UCSD-AML1 (cell line): ENCODE results near the gene ANO4.
"Not testable (repeated sequence)": the region's sequence is repeated elsewhere in the genome, so short reads cannot be mapped to it uniquely, and the experiment has no call there.

Experiments
- DNase-seq: peaks from one replicate; lab custom pipeline; 2025; ENCODE audit not compliant: unreplicated experiment; lab: John Stamatoyannopoulos, UW

Gene ANO4

DNA sequence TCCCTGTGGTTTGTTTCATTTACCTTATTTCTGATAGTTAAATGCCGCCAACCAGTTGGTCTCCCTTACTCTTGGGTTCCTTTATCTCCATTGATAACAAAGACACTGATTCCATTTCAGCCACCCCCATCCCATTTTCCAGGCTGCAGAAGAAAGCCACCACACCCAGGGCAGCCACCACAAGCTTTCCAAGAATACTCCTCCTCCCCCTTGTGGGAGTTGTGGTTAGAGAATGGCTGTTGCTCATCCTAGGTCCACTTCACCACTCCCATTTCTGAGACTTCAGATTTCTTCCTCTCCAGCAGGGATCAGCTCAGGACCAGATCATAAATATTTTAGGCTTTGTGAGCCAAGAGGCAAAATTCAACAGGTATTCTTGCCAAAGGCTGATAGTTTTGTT, 73.9 kb downstream of the ANO4 start:
- DNase-seq: no peak

DNA sequence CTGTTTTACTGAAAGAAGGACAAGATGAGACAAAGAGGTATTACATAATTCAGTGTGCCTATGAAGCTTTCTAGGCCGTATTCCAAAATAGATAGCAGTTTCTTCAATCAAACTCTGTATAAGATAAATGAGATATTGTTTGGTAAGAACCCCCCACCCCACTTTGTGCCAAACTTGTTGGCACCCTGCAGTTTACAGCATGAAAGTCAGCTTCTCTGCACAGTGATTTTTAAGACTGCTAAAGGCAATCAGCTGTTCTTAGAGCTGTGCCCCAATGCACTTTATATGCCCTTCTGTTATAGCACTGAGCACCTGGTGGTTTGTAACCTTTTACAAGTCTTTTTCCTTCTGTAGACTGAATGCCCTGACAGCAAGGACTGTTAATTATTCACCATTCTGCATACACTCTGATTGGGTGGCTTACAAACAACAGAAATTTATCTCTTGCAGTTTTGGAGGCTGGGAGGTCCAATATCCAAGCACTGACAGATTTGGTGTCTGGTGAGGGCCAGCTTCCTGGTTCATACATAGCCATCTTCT, 76.7 kb downstream of the ANO4 start:
- no peak for DNase-seq

DNA sequence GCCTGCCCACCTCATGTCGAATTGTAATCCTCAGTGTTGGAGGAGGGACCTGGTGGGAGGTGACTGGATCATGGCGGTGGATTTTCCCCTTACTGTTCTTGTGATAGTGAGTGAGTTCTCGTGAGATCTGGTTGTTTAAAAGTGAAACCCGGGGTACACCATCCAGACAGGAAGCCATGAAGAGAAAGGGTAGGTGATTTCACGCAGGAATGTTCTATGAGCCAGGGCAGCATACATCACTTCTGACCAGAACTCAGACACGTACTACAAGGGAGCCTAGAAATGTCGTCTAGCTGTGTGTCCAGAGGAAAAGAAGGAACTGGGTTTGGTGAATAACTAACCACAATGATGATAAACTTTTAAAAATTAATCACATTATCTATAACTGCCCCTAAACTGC, 80.6 kb downstream of the ANO4 start:
- DNase-seq: no peak

DNA sequence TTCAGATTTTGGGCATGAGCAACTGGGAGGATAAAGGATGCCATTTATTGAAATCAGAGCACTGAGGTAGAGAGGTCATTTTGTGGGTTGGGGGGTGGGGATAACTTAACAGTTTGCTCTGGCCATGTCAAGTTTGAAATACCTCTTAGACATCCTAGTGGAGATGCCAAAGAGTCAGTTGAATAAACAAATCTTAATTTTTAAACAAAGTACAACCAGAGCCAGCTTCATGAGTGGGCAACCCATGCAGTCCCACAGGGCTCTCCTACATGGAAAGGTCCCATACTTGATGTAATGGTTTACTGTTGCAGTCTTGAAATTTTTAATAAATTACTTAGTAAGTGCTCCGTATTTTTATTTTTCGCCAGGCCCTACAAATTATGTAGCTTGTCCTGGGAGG, 81.2 kb downstream of the ANO4 start:
- no peak for DNase-seq

DNA sequence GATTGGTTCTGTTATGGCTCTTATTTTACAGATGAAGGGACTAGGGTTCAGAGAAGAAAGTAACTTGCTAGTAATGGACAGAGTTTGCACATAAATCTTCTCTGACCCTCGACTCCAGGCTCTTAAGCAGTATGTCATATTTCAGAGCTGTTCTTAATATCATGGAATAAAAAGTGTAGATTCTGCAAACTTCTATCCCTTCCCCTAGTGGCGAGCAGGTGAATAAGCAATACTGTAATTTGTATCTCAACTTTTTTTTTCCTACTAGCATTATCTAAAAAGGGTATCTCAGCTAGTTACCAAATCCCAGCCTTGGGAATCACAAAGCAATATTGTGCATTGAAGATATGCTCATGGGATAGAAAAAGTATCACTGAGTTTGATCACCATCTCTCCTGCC, 83.2 kb downstream of the ANO4 start:
- DNase-seq: no peak

DNA sequence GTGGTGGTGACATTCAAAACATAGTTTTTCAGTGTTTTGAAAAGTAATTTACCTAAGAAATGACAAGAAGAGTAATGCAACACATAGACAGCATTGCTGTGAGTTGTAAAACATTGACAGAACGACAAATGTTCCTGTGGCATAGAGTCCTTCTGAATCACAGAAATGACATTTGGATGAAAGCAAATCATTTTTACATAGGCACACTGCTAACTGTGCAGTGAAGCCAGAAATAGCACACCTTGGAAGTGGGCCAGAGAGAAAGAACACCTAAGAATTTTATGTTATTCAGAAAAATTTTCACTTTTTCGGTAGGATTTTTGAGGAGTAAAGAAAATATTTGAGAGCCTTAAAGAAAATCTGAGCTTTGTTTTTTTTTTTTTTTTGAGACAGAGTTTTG, 100.6 kb downstream of the ANO4 start:
- no peak for DNase-seq

DNA sequence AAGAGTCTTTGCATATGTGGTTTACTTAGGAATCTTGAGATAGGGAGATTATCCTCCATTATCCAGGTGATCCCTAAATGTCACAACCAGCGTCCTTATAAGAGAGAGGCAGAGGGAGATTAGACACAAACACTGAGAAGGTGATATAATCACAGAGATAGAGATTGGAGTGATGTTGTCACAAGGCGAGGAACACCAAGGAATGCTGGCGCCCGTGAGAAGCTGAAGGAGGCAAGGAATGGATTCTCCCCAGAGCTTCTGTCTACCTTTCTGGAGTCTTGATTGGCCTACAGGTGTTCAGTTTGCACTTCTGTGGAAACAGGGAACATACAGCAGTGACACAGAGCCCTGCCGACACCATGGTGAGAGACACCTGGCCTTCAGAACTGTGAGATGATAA, 101.6 kb downstream of the ANO4 start:
- DNase-seq: no peak

DNA sequence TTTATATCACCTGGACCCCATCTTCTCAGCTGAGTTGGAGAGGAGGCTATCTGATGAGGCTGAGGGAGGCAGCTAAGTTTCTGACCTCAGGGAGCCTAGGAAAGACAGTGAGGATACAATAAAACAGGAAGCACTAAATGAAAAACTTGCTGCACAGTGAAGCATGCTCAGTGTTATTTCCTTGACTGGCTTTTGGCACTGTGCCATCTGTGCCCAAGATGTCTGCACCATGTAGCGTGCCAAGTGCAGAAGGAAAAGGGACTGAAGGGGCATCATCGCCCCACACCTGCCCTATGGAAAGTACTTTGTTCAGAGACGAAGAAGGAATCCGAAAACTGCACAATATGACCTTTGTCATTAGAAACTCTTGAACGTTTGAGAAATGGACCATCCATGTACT, 102.7 kb downstream of the ANO4 start:
- DNase-seq: no peak

DNA sequence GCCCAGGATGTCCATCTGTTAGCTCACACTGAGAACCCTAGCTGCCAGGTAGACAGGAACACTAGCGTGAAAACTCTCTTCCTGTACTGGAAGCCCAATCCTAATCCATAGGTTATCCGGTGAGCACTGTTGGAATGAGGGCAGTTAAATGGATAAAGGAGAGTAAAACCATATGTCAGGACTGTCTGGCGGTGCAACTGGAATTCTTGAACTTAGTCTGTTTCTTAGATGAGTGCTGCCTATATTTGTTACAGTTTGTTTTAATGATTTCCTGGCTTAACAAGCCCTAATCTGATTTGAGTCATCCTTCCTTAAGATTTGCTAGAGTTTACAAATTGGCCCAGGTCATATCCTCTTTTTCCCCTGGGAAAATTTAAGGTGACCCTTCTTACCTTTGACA, 104.7 kb downstream of the ANO4 start:
- no peak for DNase-seq

DNA sequence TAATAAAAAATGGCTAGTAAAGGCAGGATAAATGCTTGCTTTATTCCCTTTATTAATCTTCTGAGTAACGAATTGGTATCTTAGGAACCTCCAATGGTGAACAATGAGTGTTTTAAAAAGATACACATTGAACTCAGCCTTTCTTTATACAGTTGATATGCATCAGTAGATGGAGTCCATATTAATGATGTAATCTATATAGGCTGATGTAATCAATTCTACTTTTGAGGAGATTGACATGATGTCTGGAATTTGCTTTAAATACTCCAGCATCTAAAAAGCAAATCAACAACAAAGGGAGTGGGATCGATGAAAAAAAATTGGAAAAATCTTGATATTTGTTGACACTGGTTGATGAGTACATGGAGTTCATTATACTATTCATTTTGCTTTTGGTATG, 106.2 kb downstream of the ANO4 start:
- no peak for DNase-seq

DNA sequence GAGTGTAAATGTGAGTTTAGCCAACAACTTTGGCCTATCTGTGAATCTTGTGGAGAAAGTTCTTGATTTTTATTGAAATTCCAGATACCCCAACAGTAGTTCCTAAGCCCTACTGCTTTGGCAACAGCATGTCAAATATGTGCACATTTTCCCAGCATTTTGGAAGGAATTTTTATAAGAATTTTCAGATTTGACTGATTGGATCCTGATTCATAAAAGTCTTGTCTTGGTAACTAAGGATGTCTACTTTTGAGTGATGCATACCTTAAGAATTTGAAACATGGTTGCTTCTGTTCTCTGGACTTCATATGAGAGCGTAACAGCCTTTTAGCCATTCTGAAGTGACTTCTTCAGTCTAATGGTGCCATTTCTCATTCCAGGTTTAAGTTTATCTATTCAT, 106.7 kb downstream of the ANO4 start:
- DNase-seq: no peak

DNA sequence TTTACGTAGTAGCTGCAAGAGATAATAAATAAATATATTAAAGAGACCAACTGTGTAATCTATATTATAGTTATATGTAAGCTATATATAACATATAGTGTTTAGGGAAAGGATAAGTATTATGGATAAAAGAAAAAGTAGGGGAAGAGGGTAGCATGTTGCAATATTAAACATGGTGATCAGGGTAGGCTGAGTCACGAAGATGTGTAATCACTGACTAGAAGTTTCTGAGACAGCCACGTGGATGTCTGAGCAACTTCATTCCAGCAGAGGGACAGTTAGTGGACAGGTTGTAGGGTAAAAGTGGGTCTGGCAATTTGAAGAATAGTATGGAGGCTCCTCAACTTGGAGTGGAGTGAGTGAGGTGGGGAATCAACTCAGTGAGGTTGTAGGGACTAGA, 109.7 kb downstream of the ANO4 start:
- no peak for DNase-seq

DNA sequence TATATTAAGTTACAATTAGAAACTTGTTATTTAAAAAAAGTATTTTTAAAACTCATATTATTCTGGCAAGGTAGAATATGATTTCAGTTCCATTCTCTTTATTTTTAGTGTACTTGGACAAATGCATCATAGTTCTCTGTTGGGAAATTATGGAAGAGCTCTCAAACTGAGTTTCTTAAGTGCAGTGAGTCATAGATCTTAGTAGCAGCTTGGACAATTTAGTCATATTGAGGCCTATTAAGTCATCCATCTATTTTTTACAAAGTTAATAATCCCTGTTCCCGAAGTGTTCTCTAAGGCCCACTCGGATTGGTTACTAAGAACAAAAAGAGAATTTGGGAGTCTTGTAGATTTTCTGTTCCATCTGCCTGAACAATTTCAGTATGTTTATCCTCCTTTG, 113.9 kb downstream of the ANO4 start:
- no peak for DNase-seq

DNA sequence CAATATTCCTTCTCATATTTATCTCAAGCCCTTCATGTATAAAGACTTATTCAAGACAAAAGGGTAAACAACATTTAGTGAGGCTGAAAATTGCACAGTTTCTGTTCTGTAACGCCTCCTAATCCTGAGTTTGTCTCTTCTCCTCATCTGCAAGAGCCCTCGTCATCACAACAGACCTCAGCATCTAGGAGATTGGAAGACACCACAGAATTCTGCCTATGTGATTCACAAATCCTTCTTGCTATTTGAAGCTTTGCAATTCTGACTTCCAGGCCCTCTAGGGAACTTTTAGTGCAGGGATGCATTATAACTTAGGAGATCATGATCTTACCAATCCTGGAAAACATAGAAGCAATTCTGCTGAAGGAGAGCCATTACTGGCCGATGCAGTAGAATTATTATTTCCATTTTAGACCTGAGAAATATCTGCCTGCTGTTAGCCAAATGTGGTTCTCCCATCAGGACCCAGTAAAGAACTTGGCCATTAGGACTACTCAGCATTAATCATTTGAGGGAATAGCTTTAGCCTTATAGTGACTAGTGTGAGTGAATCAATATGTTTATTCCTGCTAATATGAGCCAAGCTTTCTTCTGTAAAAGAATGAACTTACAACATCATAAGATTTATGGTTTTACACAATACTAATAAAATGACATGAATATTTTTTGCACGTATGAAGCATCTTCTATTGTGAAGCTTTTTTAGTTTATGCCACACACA, 119.5 kb downstream of the ANO4 start:
- no peak for DNase-seq

DNA sequence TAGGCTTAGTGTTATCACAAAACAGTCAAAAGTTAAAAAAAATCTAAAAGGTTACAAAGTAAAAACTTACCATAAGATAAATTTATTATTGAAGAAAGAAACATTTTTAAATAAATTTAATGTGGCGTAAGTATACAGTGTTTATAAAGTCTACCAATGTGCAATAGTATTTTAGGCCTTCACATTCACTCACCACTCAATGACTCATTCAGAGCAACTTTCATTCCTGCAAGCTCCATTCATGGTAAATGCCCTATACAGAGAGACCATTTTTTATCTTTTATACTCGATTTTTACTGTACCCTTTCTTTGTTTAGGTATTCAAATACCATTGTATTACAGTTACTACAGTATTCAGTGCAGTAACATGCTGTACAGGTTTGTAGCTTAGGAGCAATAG, 124.5 kb downstream of the ANO4 start:
- no peak for DNase-seq

DNA sequence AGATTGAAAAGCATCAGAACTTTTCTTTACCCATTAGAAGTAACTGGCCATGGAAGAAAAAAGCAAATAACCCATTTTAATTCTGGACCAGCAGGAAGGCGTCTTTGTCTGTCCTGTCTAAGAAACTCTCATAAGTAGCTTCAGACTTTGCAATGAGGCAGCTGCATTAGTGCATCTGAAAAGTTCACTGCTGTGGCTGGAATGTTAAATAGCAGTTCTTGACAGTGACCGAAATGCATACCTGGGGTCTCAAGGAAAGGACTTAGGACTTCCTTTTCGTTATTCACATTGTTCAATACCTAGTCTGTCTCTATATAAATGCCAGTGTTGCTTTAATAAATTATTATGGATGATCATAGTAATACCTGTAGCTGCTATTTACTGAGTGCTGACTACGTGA, 125.9 kb downstream of the ANO4 start:
- DNase-seq: no peak

DNA sequence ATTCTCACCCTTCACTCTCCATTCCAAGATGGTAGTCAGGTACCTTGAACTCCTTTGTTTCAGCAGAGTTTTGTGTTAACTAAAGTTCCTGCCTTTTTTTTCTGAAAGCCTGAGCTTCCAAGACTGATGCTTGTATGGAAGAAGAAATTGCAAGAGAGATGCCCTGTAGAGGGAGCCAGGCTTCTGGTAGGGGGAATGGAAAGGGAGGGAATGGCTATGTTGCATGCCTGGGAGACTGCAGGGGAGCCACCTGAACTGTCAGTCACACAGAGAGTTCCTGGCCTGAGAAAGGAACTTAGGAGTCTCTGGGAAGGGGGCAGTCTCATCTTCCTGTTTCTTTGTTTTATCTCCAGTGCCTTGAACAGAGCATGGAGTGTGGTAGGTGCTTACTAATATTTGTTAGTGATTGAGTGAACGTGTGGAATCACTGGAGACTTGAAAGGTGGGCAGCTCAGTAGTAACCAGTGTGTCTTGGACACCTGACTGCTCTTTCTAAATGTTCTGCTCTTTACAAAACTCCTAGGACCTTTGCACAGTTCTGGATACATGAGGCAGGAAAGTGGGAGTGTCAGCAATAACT, 132.2 kb downstream of the ANO4 start:
- no peak for DNase-seq

DNA sequence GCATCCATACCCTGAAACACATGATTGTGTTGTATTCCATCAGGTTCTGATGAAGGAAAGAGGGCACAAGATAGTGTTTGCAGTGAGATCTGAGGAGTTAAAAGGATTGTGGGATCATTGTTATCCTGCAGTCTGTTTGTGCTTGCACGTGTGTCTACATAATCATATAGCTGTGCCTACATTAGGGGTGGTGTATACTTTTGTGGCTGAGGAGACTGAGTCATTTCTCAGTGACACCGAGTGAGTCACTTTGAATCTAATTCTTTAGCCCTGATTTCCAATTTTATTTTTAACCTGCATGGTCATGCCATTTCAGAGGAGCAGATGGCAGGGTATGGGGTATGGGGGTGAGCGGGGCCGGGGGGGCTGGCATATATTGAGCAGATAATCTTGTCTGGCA, 133.2 kb downstream of the ANO4 start:
- DNase-seq: no peak

DNA sequence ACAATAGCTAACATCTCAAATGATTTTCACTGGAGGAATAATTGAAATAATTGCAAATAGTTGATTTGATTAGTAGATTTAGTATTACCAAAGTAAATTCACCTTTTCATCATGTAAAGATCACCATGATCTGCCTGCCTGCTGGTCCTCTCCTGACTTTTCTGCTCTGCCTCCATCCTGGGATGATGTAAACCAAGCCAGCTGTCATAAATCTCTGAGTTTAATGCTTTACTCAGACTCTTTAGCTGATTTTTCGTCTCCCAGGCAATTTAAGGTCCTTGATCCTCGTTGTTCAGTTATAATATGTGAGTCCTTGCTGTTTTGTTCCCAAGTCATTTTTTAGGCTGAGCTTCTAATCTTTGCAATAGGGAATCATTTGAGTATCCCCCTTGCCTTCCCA, 138.0 kb downstream of the ANO4 start:
- DNase-seq: no peak

DNA sequence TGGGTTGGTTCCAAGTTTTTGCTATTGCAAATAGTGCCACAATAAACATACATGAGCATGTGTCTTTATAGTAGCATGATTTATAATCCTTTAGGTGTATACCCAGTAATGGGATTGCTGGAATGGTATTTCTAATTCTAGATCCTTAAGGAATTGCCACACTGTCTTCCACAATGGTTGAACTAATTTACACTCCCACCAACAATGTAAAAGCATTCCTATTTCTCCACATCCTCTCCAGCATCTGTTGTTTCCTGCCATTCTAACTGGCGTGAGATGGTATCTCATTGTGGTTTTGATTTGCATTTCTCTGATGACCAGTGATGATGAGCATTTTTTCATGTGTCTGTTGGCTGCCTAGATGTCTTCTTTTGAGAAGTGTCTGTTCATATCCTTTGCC, 139.0 kb downstream of the ANO4 start:
- DNase-seq: not testable (repeated sequence)

DNA sequence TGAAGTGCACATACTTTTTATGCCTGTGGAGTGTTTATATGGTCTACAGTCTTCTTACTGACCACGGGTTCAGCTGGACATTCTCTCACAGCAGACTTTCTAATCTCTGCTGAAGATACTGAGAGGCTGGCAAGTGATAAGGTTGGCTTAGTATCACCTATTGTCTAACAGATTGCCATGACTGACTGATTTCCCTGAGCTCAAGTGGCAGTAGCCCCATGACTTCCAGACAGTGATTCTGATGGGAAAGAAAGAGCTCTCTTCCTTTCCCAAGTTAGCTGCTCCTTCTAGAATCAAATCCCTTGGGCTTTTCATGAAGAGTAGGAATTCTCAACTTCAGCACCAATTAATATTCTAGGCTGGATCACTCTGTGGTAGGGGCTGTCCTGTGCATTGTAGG, 141.4 kb downstream of the ANO4 start:
- no peak for DNase-seq

DNA sequence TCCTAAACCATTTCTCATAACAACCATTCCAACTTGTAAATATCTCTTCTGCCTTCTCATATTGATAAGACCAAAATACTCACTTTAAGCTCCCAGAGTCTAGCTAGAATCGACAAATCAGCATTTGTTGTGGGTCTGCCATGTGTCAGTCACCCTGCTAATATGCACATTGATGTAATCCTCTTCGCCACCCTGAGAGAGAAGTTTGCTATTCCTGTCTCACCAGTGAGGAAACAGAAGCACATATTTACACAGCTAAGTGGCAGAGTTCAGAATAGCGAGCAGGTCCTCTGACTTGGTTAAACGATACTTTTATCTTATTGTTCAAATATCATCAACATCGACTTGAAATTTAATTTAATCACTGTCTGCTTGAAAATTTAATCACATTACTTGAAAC, 142.1 kb downstream of the ANO4 start:
- DNase-seq: no peak

DNA sequence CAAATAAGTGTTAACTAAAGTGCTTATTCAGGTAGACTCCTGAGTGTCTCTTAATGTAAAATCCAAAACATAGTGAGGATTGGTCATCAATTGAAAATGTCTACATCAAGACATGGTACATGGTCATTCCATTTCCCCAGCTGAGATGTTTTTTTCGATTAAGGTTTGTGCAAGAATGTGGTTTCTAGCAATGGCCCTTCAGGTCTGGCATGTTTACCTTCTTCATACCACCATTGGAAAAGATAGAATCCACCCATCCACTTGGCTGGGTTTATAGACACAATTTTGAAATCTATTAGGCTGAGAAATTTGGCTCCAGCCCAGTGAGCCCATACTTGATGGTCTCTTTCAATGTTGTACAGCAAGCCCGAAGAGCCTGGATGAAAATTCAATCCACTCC, 145.9 kb downstream of the ANO4 start:
- DNase-seq: no peak
